ENCODE results near the gene TP53BP1.

Gene TP53BP1

DNA sequence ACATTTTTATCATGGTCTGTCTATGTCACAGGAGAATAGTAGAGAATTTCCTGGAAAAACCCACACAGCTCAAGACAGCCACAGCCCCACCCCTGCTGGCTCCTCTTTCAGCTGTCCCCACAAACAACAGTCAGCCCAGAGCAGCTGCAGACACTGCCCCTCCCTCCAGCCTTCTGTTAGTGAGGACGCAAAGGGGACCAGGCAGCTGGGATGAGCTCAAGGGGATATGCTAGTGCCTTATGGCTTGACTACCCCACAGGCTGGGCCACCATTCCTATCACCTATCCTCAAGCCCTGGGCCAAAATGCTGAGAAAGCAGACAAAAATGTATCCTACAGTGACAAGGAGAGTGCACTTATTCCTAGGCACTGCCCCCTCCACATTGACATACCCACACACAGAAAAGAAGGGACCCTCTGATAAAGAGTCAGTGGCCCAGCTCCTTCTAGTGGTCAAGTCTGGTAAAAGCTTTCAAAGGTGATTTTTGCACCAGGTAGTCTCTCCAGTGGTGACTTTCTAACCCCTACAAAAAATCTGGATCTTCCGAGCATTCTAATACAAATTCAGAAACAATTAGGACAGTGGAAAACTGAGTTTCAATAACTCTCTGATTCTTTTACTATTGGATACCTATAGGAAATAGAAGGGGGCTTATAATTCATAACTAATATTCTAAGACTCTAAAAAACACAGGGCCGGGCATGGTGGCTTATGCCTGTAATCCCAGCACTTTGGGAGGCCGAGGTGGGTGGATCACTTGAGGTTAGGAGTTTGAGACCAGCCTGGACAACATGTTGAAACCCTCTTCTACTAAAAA lies 21.5 kb upstream of the TP53BP1 start:
- FAIRE-seq (no peak), DNase-seq (ENCODE audit: insufficient read length, low spot score) (no peak)
- TF ChIP-seq SPI1 (IDR thresholded peaks at IDR 0.05; ENCODE audit: low read depth, low read length) (no peak), POU2F2 (IDR thresholded peaks at IDR 0.05; ENCODE audit: low read depth, low read length) (no peak), PAX5 (IDR thresholded peaks at IDR 0.05; ENCODE audit: insufficient read depth, low read length, severe bottlenecking) (no peak), TAF1 (IDR thresholded peaks at IDR 0.05; ENCODE audit: low read depth, low read length) (no peak), POLR2AphosphoS5 (IDR thresholded peaks at IDR 0.05; ENCODE audit: low read depth, low read length) (no peak), POLR2A (IDR thresholded peaks at IDR 0.05; ENCODE audit: low read depth, low read length) (no peak)

DNA sequence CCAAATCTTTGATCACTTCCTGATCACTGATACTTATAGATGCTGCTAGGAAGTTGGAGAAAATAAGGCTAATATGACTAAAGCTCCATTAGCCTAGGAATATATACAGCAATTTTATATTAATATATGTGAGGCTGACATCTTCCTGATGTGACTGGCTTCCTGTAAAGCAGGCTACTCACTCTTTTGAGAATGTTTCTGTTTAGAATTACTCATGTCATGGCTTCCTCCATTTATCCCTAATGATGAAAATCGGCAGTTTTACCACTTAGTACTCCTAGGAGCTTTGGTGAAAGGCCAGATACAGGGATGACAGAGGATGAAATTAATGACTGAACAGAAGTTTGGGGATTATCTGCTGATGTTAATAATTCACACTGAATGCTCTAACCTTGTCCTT lies 20.6 kb upstream of the TP53BP1 start:
- DNase-seq (ENCODE audit: insufficient read length, low spot score) (no peak), FAIRE-seq (no peak)
- TF ChIP-seq SPI1 (IDR thresholded peaks at IDR 0.05; ENCODE audit: low read depth, low read length): no peak
- no peak for TF ChIP-seq PAX5 (IDR thresholded peaks at IDR 0.05; ENCODE audit: insufficient read depth, low read length, severe bottlenecking)
- TF ChIP-seq POU2F2 (IDR thresholded peaks at IDR 0.05; ENCODE audit: low read depth, low read length): no peak

DNA sequence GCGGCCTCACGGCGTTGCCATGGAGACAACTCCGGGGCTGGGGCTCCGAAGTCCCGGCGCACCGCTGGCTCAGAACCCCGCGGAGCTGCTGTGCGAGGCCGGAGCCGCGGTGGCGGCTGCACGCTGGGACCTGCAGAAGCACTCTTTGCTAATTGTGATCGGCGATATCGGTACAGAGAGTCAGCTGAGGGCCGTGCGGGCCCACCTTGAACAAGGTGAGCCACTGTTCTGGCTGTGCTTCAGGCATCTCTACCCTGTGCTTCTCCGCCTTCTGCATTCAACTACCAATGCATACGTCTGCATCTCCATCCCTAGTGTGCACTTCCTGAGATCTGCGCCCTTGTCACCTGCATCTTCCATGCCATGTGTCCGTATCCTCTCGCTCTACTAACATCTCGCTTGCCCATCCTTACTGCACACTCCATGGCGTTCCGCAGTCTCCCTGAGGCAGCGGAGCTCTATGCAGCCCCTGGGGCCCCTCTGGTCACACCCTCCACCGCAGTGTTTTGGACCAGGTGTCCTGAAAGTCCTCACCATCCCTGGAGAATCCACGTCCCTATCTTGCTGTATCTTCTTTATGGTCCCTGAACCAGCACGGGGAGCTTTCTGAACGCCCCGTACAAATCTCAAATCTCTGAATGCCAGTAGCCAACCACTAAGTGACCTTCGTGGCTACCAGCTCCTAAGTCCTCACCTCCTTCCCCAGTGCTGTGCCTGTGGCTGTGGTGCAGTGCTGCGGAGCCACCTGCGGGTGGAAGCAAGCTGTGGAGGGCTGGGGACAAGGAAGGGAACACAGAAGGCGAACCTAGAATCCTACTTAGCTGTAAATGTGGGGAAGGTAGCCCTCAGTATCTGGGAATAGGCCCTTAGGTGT lies 18.3 kb upstream of the TP53BP1 start:
- no peak for FAIRE-seq
- no peak for DNase-seq (ENCODE audit: insufficient read length, low spot score)
- no peak for TF ChIP-seq POLR2AphosphoS5 (IDR thresholded peaks at IDR 0.05; ENCODE audit: low read depth, low read length)
- no peak for TF ChIP-seq PAX5 (IDR thresholded peaks at IDR 0.05; ENCODE audit: insufficient read depth, low read length, severe bottlenecking)
- no peak for TF ChIP-seq TAF1 (IDR thresholded peaks at IDR 0.05; ENCODE audit: low read depth, low read length)
- no peak for TF ChIP-seq POLR2A (IDR thresholded peaks at IDR 0.05; ENCODE audit: low read depth, low read length)
- TF ChIP-seq POU2F2 (IDR thresholded peaks at IDR 0.05; ENCODE audit: low read depth, low read length): no peak
- TF ChIP-seq SPI1 (IDR thresholded peaks at IDR 0.05; ENCODE audit: low read depth, low read length): no peak

DNA sequence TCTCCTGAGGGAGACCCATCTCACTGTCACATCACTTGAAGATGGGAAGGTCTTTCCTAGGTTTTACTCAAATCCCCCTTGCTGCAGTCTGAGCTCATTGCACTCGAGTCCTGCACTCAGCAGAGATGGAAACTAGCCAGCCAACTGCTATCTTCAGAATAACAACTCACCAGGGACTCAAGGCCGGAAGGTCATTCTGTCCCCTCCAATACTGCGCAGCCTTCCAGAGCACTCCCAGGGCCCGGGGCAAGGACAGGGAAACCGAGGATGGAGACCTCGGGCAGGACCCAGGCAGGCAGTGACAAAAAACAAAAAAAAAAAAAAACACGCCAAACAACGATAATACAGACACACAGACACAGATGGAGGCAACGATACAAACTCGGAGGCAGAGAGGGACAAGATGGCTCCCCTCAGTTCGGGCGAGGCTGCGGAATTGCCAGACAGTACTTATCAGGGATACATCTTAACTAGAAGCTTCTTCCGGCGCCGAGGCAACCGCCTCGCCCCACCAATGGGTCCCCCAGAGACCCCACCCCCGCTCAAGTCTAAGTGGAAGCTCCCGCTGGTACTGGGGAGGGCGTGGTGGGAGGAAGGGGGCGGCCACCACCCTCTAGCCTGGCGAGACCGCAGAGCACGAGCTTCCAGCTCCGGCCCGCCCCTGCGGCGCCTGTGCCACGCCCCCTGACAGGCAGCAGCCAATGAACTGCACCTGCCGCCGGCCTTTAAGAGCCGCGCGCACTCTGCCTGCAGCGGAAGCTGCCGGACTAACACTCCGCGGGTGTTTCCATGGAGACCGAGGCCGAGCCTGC lies 17.4 kb upstream of the TP53BP1 start:
- DNase-seq (ENCODE audit: insufficient read length, low spot score) (peak; percentile 95), FAIRE-seq (peak; percentile 95)
- TF ChIP-seq PAX5 (IDR thresholded peaks at IDR 0.05; ENCODE audit: insufficient read depth, low read length, severe bottlenecking) (no peak), POLR2AphosphoS5 (IDR thresholded peaks at IDR 0.05; ENCODE audit: low read depth, low read length) (no peak; the same call in 1 of the 2 replicates), SPI1 (IDR thresholded peaks at IDR 0.05; ENCODE audit: low read depth, low read length) (0 out of 2 replicates have a peak, but pooled peaks have one; percentile 13), POU2F2 (IDR thresholded peaks at IDR 0.05; ENCODE audit: low read depth, low read length) (no peak; the same call in 1 of the 2 replicates), POLR2A (IDR thresholded peaks at IDR 0.05; ENCODE audit: low read depth, low read length) (peak; percentile 47; the same call in 1 of the 2 replicates), TAF1 (IDR thresholded peaks at IDR 0.05; ENCODE audit: low read depth, low read length) (no peak; the same call in 1 of the 2 replicates)

DNA sequence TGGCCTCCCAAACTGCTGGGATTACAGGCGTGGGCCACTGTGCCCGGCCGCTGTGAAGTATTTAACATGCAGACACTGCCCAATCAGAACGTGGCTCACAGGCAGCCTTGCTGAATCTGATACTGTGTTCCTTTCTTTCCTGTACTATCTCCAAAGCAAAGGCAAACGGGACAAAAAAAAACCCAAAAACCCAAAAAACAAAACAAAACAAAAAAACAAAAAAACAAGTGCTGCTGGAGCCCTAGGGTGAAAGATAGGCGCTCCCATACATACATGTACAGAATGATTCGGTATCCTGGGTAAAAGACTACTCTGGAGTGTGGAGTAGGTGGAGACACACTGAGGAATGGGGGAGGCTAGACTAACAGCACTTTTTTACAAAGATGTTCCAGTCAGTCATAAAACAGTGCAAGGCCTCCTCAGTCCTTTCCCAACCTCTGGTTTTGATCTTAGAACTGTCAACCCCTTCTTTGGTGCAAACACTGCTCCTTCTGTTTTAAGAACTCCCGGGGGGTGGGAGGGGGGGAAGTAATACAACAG lies 16.8 kb upstream of the TP53BP1 start:
- no peak for FAIRE-seq
- DNase-seq (ENCODE audit: insufficient read length, low spot score): no peak
- no peak for TF ChIP-seq PAX5 (IDR thresholded peaks at IDR 0.05; ENCODE audit: insufficient read depth, low read length, severe bottlenecking)
- no peak for TF ChIP-seq TAF1 (IDR thresholded peaks at IDR 0.05; ENCODE audit: low read depth, low read length)

DNA sequence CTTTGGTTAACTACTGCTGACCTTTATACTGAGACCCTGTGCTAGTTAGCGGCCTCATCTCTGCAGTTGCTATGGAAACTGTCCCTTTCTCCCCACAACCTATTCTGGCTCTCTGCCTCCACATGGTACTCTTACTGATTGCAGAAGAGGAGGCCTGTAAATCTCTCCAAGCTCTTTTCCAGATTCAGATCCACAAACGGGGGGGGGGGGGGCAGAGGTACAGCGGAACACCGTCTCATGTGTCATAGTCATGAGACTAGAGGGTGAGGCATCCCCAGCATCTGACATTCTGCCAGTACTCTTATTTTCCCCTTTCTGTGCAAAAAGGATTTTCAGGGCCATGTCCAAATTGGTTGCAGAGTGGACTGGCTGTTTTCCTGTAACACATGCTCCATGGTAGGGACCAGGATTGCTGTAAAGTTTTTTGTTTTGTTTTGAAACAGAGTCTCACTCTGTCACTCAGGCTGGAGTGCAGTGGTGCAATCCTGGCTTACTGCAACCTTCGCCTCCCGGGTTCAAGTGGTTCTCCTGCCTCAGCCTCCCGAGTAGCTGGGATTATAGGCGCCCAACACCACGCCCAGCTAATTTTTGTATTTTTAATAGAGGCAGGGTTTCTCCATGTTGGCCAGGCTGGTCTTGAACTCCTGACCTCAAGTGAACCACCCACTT lies 16.2 kb upstream of the TP53BP1 start:
- TF ChIP-seq PAX5 (IDR thresholded peaks at IDR 0.05; ENCODE audit: insufficient read depth, low read length, severe bottlenecking) (no peak), POLR2AphosphoS5 (IDR thresholded peaks at IDR 0.05; ENCODE audit: low read depth, low read length) (no peak), TAF1 (IDR thresholded peaks at IDR 0.05; ENCODE audit: low read depth, low read length) (no peak), SPI1 (IDR thresholded peaks at IDR 0.05; ENCODE audit: low read depth, low read length) (no peak), POU2F2 (IDR thresholded peaks at IDR 0.05; ENCODE audit: low read depth, low read length) (no peak), POLR2A (IDR thresholded peaks at IDR 0.05; ENCODE audit: low read depth, low read length) (no peak)
- FAIRE-seq: no peak
- no peak for DNase-seq (ENCODE audit: insufficient read length, low spot score)

DNA sequence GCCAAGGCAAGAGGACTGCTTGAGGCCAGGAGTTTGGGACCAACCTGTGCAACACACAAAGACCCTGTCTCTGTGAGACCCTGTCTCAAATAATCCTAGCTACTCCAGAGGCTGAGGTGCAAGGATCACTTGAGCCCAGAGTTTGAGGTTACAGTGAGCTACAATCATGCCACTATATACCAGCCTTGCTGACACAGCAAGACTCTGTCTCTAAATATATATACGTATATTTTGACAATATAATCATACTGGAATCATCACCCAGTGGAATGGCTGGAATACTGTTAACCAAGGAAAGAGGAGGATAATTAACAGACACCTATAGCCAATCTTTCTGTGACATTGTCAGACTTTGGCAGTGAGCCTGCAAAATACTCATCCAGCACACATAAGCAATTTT lies 15.5 kb upstream of the TP53BP1 start:
- TF ChIP-seq POU2F2 (IDR thresholded peaks at IDR 0.05; ENCODE audit: low read depth, low read length) (no peak), POLR2A (IDR thresholded peaks at IDR 0.05; ENCODE audit: low read depth, low read length) (no peak), POLR2AphosphoS5 (IDR thresholded peaks at IDR 0.05; ENCODE audit: low read depth, low read length) (no peak), SPI1 (IDR thresholded peaks at IDR 0.05; ENCODE audit: low read depth, low read length) (no peak), PAX5 (IDR thresholded peaks at IDR 0.05; ENCODE audit: insufficient read depth, low read length, severe bottlenecking) (no peak), TAF1 (IDR thresholded peaks at IDR 0.05; ENCODE audit: low read depth, low read length) (no peak)
- FAIRE-seq (no peak), DNase-seq (ENCODE audit: insufficient read length, low spot score) (no peak)

DNA sequence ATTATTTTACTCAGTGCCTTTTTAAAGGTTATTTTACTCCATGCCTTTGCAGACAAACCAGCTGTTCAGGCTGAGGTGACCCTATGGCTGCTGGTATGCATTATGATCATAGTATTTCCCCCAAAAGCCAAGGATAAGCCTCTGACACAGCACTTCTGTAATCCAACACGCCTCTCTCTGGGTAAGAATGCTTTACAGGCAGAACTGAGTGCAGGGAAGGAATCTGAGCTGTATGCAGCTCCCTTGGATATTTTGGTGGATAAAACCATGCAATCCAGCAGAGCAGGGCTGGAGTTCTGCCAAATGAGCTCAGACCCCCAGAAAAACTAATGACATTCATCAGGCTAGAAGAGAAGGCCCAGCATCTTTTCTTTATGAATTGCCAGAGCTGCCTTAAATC lies 12.8 kb upstream of the TP53BP1 start:
- no peak for DNase-seq (ENCODE audit: insufficient read length, low spot score)
- FAIRE-seq: no peak
- TF ChIP-seq SPI1 (IDR thresholded peaks at IDR 0.05; ENCODE audit: low read depth, low read length) (no peak), TAF1 (IDR thresholded peaks at IDR 0.05; ENCODE audit: low read depth, low read length) (no peak), POU2F2 (IDR thresholded peaks at IDR 0.05; ENCODE audit: low read depth, low read length) (no peak), POLR2AphosphoS5 (IDR thresholded peaks at IDR 0.05; ENCODE audit: low read depth, low read length) (no peak), POLR2A (IDR thresholded peaks at IDR 0.05; ENCODE audit: low read depth, low read length) (no peak)
